Ovary (tissue), 9 donors: Measurements from ENCODE around the gene CTBS. TPM values are rescaled to one million over a fixed set of nuclear protein-coding genes. Genes with fewer than 3 reads are reported as not detected.

Source experiments
- DNase-seq, 5 donors: peaks; one replicate each; pipeline ENCODE4 v3.0.0-alpha.2; 2019 to 2020
- H3K27ac ChIP-seq, 2 donors: fragments of 200-600 bp; one replicate each; pipeline versions ENCODE4 v1.5.1 to v1.8.0; 2019 to 2022
- H3K27me3 ChIP-seq: fragments of 200-600 bp; one replicate; pipeline ENCODE4 v1.8.0; 2022
- H3K36me3 ChIP-seq: fragments of 200-600 bp; sonication (generic); one replicate; pipeline ENCODE4 v1.5.1; 2019
- H3K4me1 ChIP-seq: one replicate; pipeline ENCODE4 v1.8.1; 2013; ENCODE audit warnings: mild to moderate bottlenecking, moderate library complexity; ENCODE audit not compliant: insufficient read depth
- H3K4me3 ChIP-seq: fragments of 200-600 bp; sonication (generic); one replicate; pipeline ENCODE4 v1.5.1; 2017
- H3K9me3 ChIP-seq, 2 donors: fragments of 200-600 bp in 1 of 2; sonication (generic) in 1 of 2; one replicate each; pipeline versions ENCODE4 v1.5.1 to v1.8.1; 2013 to 2019; ENCODE audit warnings: mild to moderate bottlenecking in 1 of 2, moderate library complexity in 1 of 2
- CTCF ChIP-seq, 3 donors: fragments of 450-650 bp in 2 of 3; fragments of 200-600 bp in 1 of 3; IDR thresholded peaks; one replicate each; pipeline versions ENCODE4 v1.5.1 to v1.8.0; 2016 to 2022; ENCODE audit warnings: antibody characterized with exemption in 3 of 3, mild to moderate bottlenecking in 1 of 3
- EP300 ChIP-seq: sonication (generic); formaldehyde crosslinking; IDR thresholded peaks from one replicate; pipeline ENCODE4 v1.6.1; 2017; ENCODE audit warnings: antibody characterized with exemption
- POLR2A ChIP-seq: fragments of 450-650 bp; IDR thresholded peaks from one replicate; pipeline ENCODE4 v1.6.1; 2017; ENCODE audit warnings: antibody characterized with exemption, mild to moderate bottlenecking, moderate library complexity
- WGBS, 3 donors: extraction: QIAGEN DNeasy Blood & Tissue Kit in 1 of 3; methylation state at CpG; one replicate each; pipeline versions ENCODE4 v1.1.5 to v1.1.7; 2013 to 2017; 5-methylcytosine and 5-hydroxymethylcytosine counted together
- intact Hi-C, 4 donors: fragments of 100-400 bp; cut with DNase I; formaldehyde crosslinking; loops; one replicate each; pipeline versions ENCODE4 v1.11.0 to v1.15.1; 2022 to 2023
- polyA plus RNA-seq, 2 donors: library from polyadenylated mRNA; stranded (reverse); fragments of 200-250 nt in 1 of 2; fragments of 350-450 nt in 1 of 2; fragmentation: Illumina TruSeq in 1 of 2; extraction: RNeasy Lipid Tissue Mini Kit (QIAGEN cat#74804) in 1 of 2; gene quantifications; one replicate each; pipeline ENCODE4 v1.2.3, GENCODE V29; 2013 to 2014
- total RNA-seq, 7 donors: library from RNA; depleted of rRNA in 2 of 7; stranded (reverse); fragments of >200 nt in 2 of 7; fragmentation: NEBNext Ultra II Directional in 3 of 7; extraction: Animal tissue kit (Norgen Biotek cat#: 25700) in 3 of 7; gene quantifications; one replicate each; pipeline versions ENCODE4 v1.1.0 to v1.2.4, GENCODE V29; 2016 to 2023
- donor health status: DM: no; HTN: no; CAD: no; lungs with moderate emphysema.
- donor health status: DM: no; HTN: no; CAD: no.
- donor health status: Bipolar disorder and iron deficiency.
- donor health status: DM: yes; HTN: yes; CAD: no.
- donor health status: DM: no; HTN: no; CAD: no.
- donor health status: DM: yes; HTN: yes; CAD: no.

Gene CTBS
- total and polyA plus RNA-seq, 9 donors = 8.7 to 27.5 (median 11.9) TPM

- intact Hi-C loops = no loop called here
- Histone ChIP-seq H3K27ac (peak overlapping the region in 1 of 2 donors; percentile 29), H3K27me3 (no peaks in the 10 kb centered on the region), H3K36me3 (no peaks in the 10 kb centered on the region), H3K4me3 (peak overlapping the region; percentile 10), H3K9me3 (peaks cover 0 to 6% of the 10 kb centered on the region in 2 donors), H3K4me1 (no peaks in the 10 kb centered on the region)
- DNase-seq = peak in 1 of 5 donors; percentile 43
- no peak for TF ChIP-seq EP300
- no peak for TF ChIP-seq CTCF (IDR thresholded peaks at IDR 0.05)
- TF ChIP-seq POLR2A = no peak
- 2 to 6% (median 5%) methylated on average over 2 of the region's 2 CpGs for WGBS, 3 donors
Measured at GRCh38 chr1:84603223-84603622, 29.0 kb upstream of the CTBS start.

DNA sequence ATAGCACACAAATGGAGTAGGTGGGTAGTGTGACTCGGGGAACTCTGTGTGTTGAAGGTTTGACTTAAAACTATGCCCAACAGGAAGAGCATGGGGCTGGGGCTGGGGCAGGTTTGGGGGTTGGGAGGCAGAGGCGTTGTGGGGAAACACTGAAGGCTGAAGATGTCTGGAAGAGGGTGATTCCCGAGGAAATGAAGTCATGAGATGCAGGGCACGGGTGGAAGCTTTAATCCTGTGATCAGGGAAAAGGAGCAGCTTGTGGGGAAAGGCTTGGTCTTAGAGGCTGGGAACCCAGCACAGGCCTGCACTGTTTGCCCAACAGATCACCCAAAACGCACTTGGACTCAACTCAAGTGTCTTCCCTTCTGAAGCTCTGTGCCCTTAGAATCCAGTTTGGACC lies 26.6 kb upstream of the CTBS start:
- DNase-seq = no peak
- Histone ChIP-seq H3K4me3 (no peak overlapping the region), H3K36me3 (no peaks in the 10 kb centered on the region), H3K27ac (no peak overlapping the region), H3K4me1 (no peaks in the 10 kb centered on the region), H3K27me3 (no peaks in the 10 kb centered on the region), H3K9me3 (peaks cover 0 to 6% of the 10 kb centered on the region in 2 donors)
- whole genome bisulfite sequencing, 3 donors = 91 to 94% (median 94%) methylated on average over 5 of the region's 5 CpGs
- intact Hi-C loops = no loop called here
- TF ChIP-seq CTCF (IDR thresholded peaks at IDR 0.05) = no peak

GRCh38 chr1:84598846-84599741 lies 24.9 kb upstream of the CTBS start:
- no peak overlapping the region for H3K4me3 ChIP-seq
- TF ChIP-seq CTCF (IDR thresholded peaks at IDR 0.05) (no peak), EP300 (no peak), POLR2A (no peak)
- 27 to 31% (median 28%) methylated on average over 5 of the region's 5 CpGs for WGBS, 3 donors
- H3K36me3 ChIP-seq = no peaks in the 10 kb centered on the region
- no peaks in the 10 kb centered on the region for H3K4me1 ChIP-seq
- no peak overlapping the region for H3K27ac ChIP-seq
- no peaks in the 10 kb centered on the region for H3K27me3 ChIP-seq
- intact Hi-C loops = no loop called here
- no peak for DNase-seq
- no peaks in the 10 kb centered on the region for H3K9me3 ChIP-seq

DNA sequence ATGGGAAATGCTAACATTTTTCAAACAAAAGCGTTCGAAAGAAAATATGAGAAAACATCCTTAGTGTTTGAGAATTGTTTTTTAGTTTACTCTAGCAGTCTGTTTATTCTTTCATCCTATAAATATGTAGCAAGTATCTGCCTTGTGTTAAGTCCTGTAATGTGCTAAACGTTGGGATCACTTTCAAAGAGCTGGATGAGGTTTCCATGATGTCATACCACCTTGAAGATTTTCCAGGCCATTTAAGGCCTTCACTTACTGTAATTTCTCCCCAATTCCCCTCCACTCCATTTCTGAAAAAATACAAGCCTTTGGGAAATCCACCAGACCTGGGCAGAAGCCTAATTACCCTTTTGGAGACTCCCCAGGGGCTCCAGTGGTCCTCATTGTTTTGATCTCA lies 24.2 kb upstream of the CTBS start:
- intact Hi-C loops = no loop called here
- H3K27ac ChIP-seq = no peak overlapping the region
- TF ChIP-seq POLR2A = no peak
- no peak for TF ChIP-seq CTCF (IDR thresholded peaks at IDR 0.05)
- TF ChIP-seq EP300 = no peak

More for the DNA sequence above, 24.2 kb upstream of the CTBS start:
- Histone ChIP-seq H3K27me3 (no peaks in the 10 kb centered on the region), H3K36me3 (no peaks in the 10 kb centered on the region), H3K4me1 (no peaks in the 10 kb centered on the region), H3K4me3 (no peak overlapping the region), H3K9me3 (no peaks in the 10 kb centered on the region)
- 40 to 56% (median 49%) methylated on average over 3 of the region's 3 CpGs for WGBS, 3 donors
- DNase-seq = no peak
